ENCODE measurements around the gene NXPH4. TPM values are rescaled to one million over a fixed set of nuclear protein-coding genes. Genes with fewer than 3 reads are reported as not detected.

The NXPH4 gene
- total RNA-seq: under 1 TPM; 0.11 to 0.54 TPM

DNA sequence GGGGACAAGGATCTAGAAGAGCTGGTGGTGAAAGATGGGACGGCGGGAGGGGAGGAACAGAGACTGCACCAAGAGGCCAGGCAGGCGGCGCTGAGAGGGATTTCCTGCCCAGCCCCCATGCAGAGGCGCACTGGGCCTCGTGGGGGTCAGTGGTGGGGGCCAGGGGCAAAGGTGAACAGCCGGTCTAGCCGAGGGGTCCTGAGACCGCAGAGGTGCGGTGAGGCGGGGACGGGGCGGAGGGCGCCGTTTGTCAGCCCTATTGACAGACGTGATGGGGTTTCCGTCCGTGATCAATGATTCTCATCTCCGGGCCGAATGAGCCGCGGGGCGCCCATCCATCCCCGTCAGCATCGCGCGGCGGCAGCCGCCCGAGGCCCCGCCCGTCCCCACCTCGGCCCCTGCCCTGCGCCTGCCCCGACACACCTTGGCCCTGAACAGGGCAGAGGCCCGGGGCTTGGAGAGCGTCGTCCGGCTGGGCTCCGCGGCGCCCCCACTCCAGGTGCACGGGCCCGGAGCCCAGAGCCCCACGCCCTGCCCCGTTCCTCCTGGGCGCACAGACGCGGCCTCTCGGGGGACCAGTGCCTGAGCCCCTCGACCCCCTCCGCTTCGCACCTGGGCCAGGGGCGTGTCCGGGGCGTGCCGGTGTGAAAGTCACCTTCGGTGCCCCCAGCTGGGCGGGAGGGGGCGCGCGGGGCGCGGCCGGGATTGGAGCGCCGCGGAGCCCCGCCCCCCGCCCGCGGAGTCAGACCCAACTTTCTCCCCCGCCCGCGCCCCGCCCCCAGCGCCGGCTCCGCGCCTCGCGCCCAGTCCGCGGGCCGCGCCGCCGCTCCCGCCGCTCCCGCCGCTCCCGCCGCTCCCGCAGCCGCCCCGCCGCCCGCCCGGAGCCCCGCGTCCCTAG is at the start of gene NXPH4:
Gene NXPH4 (plus strand): TSS at position 781 of the 898 bp plus-strand sequence. CDS start 176 bp downstream, outside the sequence.
- H3K36me3 Mint-ChIP-seq: no peaks in the 10 kb centered on the region
- H3K9me3 Mint-ChIP-seq: no peaks in the 10 kb centered on the region
- DNase-seq (ENCODE audit: low spot score in 2 of 2) (peak in 1 of 2 donors; percentile 47), ATAC-seq (peak; percentile 29 to 42)
- peak within 1 kb of the TSS in 1 of 2 donors; percentile 58 for H3K27ac Mint-ChIP-seq

DNA sequence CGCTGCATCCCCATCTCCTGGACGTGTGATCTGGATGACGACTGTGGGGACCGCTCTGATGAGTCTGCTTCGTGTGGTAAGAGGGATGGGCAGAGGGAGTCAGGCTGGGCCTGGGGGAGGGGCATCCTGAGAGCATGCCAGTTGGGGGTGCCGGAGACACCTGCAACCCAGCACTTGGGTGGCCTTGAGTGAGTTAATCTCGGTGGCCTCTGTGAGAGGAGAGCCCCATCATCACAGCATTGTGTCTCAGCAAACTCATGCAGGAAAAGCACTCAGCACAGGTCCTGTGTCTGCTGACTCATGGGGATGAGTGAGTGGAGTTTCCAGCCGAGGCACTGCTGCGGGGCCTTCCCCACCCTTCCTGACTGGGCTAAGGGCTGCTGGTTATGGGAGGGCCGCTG is 49.6 kb upstream of the NXPH4 start:
- H3K36me3 Mint-ChIP-seq: no peaks in the 10 kb centered on the region

DNA sequence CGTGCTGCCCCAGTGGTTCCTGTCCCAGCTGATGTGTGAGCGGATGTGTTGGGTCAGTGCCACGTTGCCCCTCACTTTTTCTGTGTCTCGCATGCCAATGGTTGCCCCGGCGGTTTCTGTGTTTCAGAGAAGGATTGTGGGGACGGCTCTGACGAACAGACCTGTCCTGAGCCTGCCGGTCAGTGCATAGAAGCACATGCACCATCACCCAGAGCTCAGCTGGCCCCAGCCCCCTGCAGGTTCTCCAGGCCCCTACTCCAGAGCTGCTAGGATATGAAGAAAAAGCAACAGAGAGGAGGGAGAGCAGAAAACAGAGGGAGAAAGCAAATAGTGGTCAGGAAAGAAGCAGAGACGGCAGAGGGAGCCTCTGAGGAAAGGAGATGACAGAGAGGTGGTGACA is 48.5 kb upstream of the NXPH4 start:
- no peak for DNase-seq (ENCODE audit: low spot score in 2 of 2)
- H3K27ac Mint-ChIP-seq: no peak overlapping the region
- no peaks in the 10 kb centered on the region for H3K9me3 Mint-ChIP-seq
- H3K36me3 Mint-ChIP-seq: no peaks in the 10 kb centered on the region
- ATAC-seq: no peak

More for the DNA sequence above, 49.6 kb upstream of the NXPH4 start:
- DNase-seq (ENCODE audit: low spot score in 2 of 2): peak; percentile 20 to 67
- ATAC-seq: peak; percentile 91 to 96
- Mint-ChIP-seq H3K9me3 (no peaks in the 10 kb centered on the region), H3K27ac (no peak overlapping the region)

DNA sequence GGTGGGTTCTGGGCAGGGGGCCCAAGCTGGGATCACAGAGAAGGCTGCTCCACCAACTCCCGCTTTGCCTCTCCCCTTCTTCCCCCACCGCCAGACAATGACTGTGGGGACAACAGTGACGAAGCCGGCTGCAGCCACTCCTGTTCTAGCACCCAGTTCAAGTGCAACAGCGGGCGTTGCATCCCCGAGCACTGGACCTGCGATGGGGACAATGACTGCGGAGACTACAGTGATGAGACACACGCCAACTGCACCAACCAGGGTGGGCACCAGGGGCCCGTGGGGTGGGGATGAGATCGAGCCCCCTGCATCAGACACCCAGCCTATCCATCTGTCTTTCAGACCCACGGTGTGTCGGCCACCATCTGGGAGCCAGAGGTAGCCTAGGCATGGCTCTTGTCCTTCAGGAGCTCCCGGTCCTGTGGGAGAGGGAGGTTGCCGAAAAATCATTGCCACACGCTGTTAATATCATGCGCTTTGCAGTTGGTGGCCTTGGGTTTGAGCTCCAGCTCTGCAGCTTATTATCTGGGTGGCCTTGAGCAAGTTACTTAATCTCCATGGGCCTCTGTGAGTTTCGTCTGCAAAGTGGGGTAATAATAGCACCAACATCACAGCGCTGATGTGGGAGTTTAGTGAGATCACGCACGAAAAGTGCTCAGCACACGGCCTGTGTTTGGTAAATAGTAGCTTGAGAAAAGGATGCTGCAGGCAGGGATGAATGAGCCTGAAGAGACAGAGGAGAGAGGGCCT is 47.4 kb upstream of the NXPH4 start:
- ATAC-seq (no peak), DNase-seq (ENCODE audit: low spot score in 2 of 2) (no peak)
- no peaks in the 10 kb centered on the region for H3K9me3 Mint-ChIP-seq
- H3K27ac Mint-ChIP-seq: no peak overlapping the region
- H3K36me3 Mint-ChIP-seq: no peaks in the 10 kb centered on the region

DNA sequence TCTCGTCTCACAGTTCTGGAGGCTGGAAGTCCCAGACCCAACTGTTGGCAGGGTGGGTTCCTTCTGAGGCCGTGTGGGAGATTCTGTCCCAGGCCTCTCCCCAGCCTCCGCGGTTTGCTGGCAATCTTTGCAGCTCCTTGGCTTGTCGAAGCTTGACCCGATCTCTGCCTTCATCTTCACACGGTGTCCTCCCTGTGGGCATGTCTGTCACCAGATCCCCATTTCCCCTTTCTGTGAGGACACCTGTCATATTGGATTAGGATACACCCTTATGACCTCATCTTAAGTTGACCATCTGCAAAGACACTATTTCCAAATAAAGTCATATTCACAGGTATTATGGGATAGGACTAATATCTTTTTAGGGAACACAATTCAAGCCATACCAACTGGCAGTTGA is 46.6 kb upstream of the NXPH4 start:
- no peak overlapping the region for H3K27ac Mint-ChIP-seq
- H3K9me3 Mint-ChIP-seq: no peaks in the 10 kb centered on the region
- DNase-seq (ENCODE audit: low spot score in 2 of 2) (no peak), ATAC-seq (no peak)
- no peaks in the 10 kb centered on the region for H3K36me3 Mint-ChIP-seq

DNA sequence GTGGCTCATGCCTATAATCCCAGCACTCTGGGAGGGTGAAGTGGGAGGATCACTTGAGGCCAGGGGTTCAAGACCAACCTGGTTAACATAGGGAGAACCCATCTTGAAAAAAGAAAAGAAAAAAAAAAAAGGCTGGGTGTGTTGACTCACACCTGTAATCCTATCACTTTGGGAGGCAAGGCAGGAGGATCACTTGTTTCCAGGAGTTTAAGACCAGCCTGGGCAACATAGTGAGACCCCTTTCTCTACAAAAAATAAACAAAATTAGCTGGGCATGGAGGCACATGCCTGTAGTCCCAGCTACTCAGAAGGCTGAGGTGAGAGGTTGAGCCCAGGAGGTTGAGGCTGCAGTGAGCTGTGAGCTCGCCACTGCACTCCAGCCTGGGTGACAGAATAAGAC is 46.2 kb upstream of the NXPH4 start:
- DNase-seq (ENCODE audit: low spot score in 2 of 2): no peak
- Mint-ChIP-seq H3K9me3 (no peaks in the 10 kb centered on the region), H3K36me3 (no peaks in the 10 kb centered on the region), H3K27ac (no peak overlapping the region)
- no peak for ATAC-seq

DNA sequence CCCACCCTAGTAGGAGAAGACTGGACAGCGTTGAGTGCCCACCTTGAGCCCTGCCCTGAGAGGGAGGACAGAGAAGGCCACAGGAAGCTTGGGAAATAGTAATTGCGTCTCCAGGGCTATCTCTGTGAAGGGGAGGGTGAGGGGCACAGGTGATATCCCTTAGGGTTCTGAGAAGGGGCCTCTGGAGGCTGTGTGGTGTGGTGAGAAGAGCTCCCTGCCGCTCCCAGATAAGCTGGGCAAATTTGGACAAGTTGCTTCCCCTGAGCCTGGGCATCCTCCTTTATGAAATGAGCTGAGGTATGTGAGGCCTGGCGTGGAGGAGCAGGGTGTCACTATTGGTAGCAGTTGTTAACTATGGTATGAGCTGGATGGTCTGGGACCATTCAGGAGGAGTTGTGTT is 45.7 kb upstream of the NXPH4 start:
- H3K9me3 Mint-ChIP-seq: no peaks in the 10 kb centered on the region
- no peak for ATAC-seq

DNA sequence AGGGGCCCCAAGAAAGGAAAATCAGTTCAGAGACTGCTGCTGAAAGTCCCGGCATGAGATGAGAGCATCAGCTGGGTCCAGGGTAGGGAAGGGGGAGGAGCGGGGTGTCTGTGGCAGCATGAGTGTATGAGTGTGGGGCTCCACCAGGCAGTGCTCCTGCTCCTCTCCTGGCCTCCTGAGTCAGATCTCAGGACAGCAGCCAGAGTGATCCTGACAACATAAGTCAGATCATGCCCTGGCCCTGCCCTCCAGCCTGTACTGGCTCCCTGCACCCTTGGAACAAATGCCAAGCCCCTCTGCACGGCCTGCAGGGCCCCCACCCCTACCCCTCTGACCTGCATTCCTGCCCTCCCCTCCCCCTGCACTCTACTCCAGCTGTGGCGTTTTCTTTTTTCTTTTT is 44.9 kb upstream of the NXPH4 start:
- H3K27ac Mint-ChIP-seq: no peak overlapping the region
- no peaks in the 10 kb centered on the region for H3K36me3 Mint-ChIP-seq
- DNase-seq (ENCODE audit: low spot score in 2 of 2) (no peak), ATAC-seq (no peak)
- H3K9me3 Mint-ChIP-seq: no peaks in the 10 kb centered on the region

More for the DNA sequence above, 45.7 kb upstream of the NXPH4 start:
- no peak for DNase-seq (ENCODE audit: low spot score in 2 of 2)
- no peaks in the 10 kb centered on the region for H3K36me3 Mint-ChIP-seq
- H3K27ac Mint-ChIP-seq: no peak overlapping the region

DNA sequence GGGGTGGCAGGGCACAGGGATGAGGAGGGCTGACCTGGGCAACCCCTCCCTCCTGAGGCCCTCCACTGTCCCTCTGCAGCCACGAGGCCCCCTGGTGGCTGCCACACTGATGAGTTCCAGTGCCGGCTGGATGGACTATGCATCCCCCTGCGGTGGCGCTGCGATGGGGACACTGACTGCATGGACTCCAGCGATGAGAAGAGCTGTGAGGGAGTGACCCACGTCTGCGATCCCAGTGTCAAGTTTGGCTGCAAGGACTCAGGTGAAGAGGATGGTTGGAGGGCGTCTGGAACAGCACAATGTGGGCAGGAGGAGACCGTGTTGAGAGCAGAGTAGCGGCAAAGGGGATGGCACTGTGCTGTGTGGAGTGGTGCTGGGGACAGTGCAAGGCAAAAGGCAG is 43.5 kb upstream of the NXPH4 start:
- ATAC-seq: peak; percentile 53 to 70
- peak in 1 of 2 donors; percentile 23 for DNase-seq (ENCODE audit: low spot score in 2 of 2)
- H3K36me3 Mint-ChIP-seq: no peaks in the 10 kb centered on the region
- peak overlapping the region in 1 of 2 donors; percentile 88 for H3K27ac Mint-ChIP-seq
- no peaks in the 10 kb centered on the region for H3K9me3 Mint-ChIP-seq

DNA sequence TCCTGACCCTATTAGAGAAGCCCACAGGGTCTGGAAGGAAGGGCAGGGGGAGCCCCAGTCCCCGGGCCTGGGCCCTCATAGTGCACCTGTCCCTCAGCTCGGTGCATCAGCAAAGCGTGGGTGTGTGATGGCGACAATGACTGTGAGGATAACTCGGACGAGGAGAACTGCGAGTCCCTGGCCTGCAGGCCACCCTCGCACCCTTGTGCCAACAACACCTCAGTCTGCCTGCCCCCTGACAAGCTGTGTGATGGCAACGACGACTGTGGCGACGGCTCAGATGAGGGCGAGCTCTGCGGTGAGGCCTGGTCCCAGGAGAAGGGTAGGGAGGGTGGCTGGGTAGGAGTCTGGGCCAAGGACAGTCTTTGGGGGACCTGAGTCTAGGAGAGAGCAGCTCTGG is 42.9 kb upstream of the NXPH4 start:
- no peaks in the 10 kb centered on the region for H3K36me3 Mint-ChIP-seq
- no peak overlapping the region for H3K27ac Mint-ChIP-seq
- DNase-seq (ENCODE audit: low spot score in 2 of 2) (no peak), ATAC-seq (no peak)
- no peaks in the 10 kb centered on the region for H3K9me3 Mint-ChIP-seq

DNA sequence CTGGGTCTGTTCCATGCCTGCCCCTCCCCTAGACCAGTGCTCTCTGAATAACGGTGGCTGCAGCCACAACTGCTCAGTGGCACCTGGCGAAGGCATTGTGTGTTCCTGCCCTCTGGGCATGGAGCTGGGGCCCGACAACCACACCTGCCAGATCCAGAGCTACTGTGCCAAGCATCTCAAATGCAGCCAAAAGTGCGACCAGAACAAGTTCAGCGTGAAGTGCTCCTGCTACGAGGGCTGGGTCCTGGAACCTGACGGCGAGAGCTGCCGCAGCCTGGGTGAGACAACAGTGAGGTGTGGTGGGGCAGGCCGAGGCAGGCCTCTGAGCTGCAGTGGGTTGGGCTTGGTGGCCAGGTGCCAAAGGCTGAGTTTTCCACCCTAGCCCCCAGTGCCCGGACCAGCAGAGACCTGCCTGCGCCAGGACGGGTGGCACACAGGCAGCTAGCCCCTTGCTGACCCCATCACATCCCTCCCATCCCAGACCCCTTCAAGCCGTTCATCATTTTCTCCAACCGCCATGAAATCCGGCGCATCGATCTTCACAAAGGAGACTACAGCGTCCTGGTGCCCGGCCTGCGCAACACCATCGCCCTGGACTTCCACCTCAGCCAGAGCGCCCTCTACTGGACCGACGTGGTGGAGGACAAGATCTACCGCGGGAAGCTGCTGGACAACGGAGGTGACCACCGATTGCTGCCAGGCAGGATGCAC is 41.0 kb upstream of the NXPH4 start:
- H3K27ac Mint-ChIP-seq: no peak overlapping the region
- peak in 1 of 2 donors; percentile 74 for DNase-seq (ENCODE audit: low spot score in 2 of 2)
- peak in 1 of 2 donors; percentile 53 for ATAC-seq
- no peaks in the 10 kb centered on the region for H3K9me3 Mint-ChIP-seq
- no peaks in the 10 kb centered on the region for H3K36me3 Mint-ChIP-seq

DNA sequence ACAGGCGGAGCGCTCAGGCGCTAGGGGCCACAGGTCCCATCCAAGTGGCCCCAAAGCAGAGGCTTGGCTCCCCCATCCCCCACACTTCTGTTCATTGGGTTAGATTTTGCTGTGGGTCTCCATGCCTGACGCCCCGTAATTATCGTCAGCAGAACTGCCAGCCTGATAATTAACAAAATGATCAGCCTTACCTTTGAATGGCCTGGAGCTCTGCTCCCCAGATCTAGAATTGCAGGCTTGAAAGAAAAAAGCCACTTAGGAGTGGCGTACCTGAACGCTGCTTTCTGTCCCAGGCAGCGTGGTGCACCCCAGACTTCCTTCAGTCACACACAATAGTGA is 40.5 kb upstream of the NXPH4 start:
- no peaks in the 10 kb centered on the region for H3K9me3 Mint-ChIP-seq
- DNase-seq (ENCODE audit: low spot score in 2 of 2) (no peak), ATAC-seq (no peak)
- H3K36me3 Mint-ChIP-seq: no peaks in the 10 kb centered on the region
- no peak overlapping the region for H3K27ac Mint-ChIP-seq

DNA sequence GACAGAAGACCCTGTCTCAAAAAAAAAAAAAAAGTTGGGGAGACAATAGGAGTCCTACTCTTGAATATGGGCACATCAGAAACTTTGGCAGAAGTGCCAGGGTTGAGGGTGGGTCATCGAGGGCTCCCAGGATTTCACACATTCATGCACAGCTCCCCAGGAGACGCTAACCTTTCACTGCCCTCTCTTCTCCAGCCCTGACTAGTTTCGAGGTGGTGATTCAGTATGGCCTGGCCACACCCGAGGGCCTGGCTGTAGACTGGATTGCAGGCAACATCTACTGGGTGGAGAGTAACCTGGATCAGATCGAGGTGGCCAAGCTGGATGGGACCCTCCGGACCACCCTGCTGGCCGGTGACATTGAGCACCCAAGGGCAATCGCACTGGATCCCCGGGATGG is 39.7 kb upstream of the NXPH4 start:
- no peaks in the 10 kb centered on the region for H3K36me3 Mint-ChIP-seq
- no peak for ATAC-seq
- H3K27ac Mint-ChIP-seq: no peak overlapping the region
- H3K9me3 Mint-ChIP-seq: no peaks in the 10 kb centered on the region
- DNase-seq (ENCODE audit: low spot score in 2 of 2): no peak

DNA sequence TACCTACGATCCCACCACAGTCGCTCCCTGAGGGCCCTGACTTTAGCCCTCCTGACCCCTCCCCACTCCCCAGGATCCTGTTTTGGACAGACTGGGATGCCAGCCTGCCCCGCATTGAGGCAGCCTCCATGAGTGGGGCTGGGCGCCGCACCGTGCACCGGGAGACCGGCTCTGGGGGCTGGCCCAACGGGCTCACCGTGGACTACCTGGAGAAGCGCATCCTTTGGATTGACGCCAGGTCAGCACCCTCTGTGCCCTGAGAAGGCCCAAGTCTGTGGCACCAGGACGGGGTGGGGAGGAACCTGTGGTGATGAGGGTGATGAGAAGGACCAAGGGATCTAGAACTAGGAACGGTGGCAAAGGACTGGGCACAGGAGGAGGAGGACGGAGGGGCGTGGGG is 39.2 kb upstream of the NXPH4 start:
- ATAC-seq: no peak
- H3K27ac Mint-ChIP-seq: no peak overlapping the region
- no peaks in the 10 kb centered on the region for H3K36me3 Mint-ChIP-seq
- no peaks in the 10 kb centered on the region for H3K9me3 Mint-ChIP-seq
- DNase-seq (ENCODE audit: low spot score in 2 of 2): no peak

DNA sequence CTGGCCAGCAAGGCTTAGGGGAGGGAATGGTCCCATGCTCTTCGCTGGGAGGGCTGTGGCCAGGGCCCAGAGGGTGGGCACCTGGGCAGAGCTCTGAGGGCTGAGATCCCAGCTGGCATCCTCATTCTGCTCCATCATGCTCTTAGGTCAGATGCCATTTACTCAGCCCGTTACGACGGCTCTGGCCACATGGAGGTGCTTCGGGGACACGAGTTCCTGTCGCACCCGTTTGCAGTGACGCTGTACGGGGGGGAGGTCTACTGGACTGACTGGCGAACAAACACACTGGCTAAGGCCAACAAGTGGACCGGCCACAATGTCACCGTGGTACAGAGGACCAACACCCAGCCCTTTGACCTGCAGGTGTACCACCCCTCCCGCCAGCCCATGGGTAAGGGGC is 38.4 kb upstream of the NXPH4 start:
- Mint-ChIP-seq H3K27ac (peak overlapping the region in 1 of 2 donors; percentile 93), H3K36me3 (no peaks in the 10 kb centered on the region), H3K9me3 (no peaks in the 10 kb centered on the region)
- no peak for DNase-seq (ENCODE audit: low spot score in 2 of 2)
- no peak for ATAC-seq

DNA sequence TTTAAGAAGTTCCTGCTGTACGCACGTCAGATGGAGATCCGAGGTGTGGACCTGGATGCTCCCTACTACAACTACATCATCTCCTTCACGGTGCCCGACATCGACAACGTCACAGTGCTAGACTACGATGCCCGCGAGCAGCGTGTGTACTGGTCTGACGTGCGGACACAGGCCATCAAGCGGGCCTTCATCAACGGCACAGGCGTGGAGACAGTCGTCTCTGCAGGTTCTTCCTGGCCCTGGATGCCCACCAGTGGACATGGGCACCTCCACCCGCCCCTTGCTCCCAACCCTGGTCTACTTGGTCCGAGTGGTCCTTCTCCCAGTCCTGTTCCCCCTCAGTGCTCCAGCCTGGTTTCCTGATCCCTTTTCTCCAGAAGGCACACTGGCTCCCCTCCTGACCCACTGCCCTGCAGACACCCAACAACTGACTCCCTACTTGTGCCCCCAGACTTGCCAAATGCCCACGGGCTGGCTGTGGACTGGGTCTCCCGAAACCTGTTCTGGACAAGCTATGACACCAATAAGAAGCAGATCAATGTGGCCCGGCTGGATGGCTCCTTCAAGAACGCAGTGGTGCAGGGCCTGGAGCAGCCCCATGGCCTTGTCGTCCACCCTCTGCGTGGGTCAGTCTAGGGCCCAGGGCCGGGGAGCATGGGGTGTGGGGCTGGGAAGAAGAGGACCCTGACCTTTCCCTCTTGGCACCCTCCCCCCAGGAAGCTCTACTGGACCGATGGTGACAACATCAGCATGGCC is 37.1 kb upstream of the NXPH4 start:
- ATAC-seq (no peak), DNase-seq (ENCODE audit: low spot score in 2 of 2) (no peak)
- Mint-ChIP-seq H3K27ac (no peak overlapping the region), H3K9me3 (no peaks in the 10 kb centered on the region), H3K36me3 (no peaks in the 10 kb centered on the region)
